ENCODE measurements around the gene FARP1. TPM values are rescaled to one million over a fixed set of nuclear protein-coding genes. Genes with fewer than 3 reads are reported as not detected.

The FARP1 gene
- total and polyA plus RNA-seq, 2 of the 8 experiments (the other 6 are each of a cell fraction or from before 2014, with no cell fraction given): 24.7 to 104 TPM

GRCh38 chr13:98111168-98112098 is 31.5 kb upstream of the FARP1 start (continued):
- TF ChIP-seq JUND (IDR thresholded peaks at IDR 0.05; ENCODE audit: low read length) (no peak), E2F6 (IDR thresholded peaks at IDR 0.05) (no peak), RXRA (IDR thresholded peaks at IDR 0.05; ENCODE audit: insufficient read depth, low read depth, low read length) (no peak)

Data from H1 (cell line).